ENCODE results near the gene TAGLN3. TPM values are rescaled to one million over a fixed set of nuclear protein-coding genes. Genes with fewer than 3 reads are reported as not detected.

The TAGLN3 gene
- total RNA-seq, 1 experiment from 2014 or later: not detected

GRCh38 chr3:112038863-112039262 is 40.1 kb downstream of the TAGLN3 start:
- ChIA-PET CTCF (interaction anchor here (0.9 kb wide), 1 partner anchor 25 kb away, joined by 8 read pairs; no protein-coding TSS in a partner anchor), POLR2A (interaction anchor here (1.1 kb wide), 1 partner anchor 60 kb away, joined by 5 read pairs; the partner anchor contains the start of gene ABHD10)
- BruUV-seq (replicated peaks): no TSS peak

GRCh38 chr3:112041321-112041720 is 42.6 kb downstream of the TAGLN3 start:
- Mint-ChIP-seq H3K9me3 (ENCODE audit: unreplicated experiment) (no peaks in the 10 kb centered on the region), H3K36me3 (ENCODE audit: insufficient read depth, unreplicated experiment) (no peaks in the 10 kb centered on the region), H3K27ac (ENCODE audit: unreplicated experiment) (no peak overlapping the region), H3K4me3 (ENCODE audit: unreplicated experiment) (no peak overlapping the region), H3K4me1 (ENCODE audit: low read depth, unreplicated experiment) (peaks cover 7% of the 10 kb centered on the region), H3K27me3 (ENCODE audit: insufficient read depth, unreplicated experiment) (no peaks in the 10 kb centered on the region)
- no peaks in the 10 kb centered on the region for H3K9me3 ChIP-seq
- no peaks in the 10 kb centered on the region for H3K36me3 ChIP-seq (ENCODE audit: control insufficient read depth, insufficient read depth, low read length)
- ChIA-PET POLR2A (no interaction called here), CTCF (interaction anchor here (0.6 to 1.3 kb wide), 2 partner anchors 52 to 304 kb away, joined by 3 to 5 read pairs; no protein-coding TSS in a partner anchor)
- intact Hi-C loops (cut with micrococcal nuclease; ENCODE audit: unreplicated experiment): loop anchor here (10.0 kb wide), 1 partner anchor 327 kb away; no protein-coding TSS in a partner anchor
- no TSS peak for BruUV-seq (replicated peaks)
- no peak overlapping the region for H3K4me3 ChIP-seq (ENCODE audit: low read depth, low read length)
- H3K27me3 ChIP-seq (replicated peaks; ENCODE audit: control insufficient read depth, insufficient read depth, low read length): no peaks in the 10 kb centered on the region
- peaks cover 9% of the 10 kb centered on the region; the same call in 1 of the 2 replicates for H3K4me1 ChIP-seq
- no peak for TF ChIP-seq CTCF (IDR thresholded peaks at IDR 0.05; ENCODE audit: insufficient read depth in 1 of 2, low read depth in 1 of 2, low read length in 1 of 2, severe bottlenecking in 1 of 2, unreplicated experiment in 1 of 2)
- no peak for DNase-seq

More at GRCh38 chr3:112038863-112039262, 40.1 kb downstream of the TAGLN3 start:
- Mint-ChIP-seq H3K36me3 (ENCODE audit: insufficient read depth, unreplicated experiment) (no peaks in the 10 kb centered on the region), H3K4me3 (ENCODE audit: unreplicated experiment) (no peak overlapping the region), H3K27me3 (ENCODE audit: insufficient read depth, unreplicated experiment) (no peaks in the 10 kb centered on the region), H3K9me3 (ENCODE audit: unreplicated experiment) (no peaks in the 10 kb centered on the region), H3K27ac (ENCODE audit: unreplicated experiment) (no peak overlapping the region), H3K4me1 (ENCODE audit: low read depth, unreplicated experiment) (peaks cover 7% of the 10 kb centered on the region)
- Histone ChIP-seq H3K4me1 (peaks cover 4% of the 10 kb centered on the region; the same call in 1 of the 2 replicates), H3K27me3 (replicated peaks; ENCODE audit: control insufficient read depth, insufficient read depth, low read length) (no peaks in the 10 kb centered on the region), H3K36me3 (ENCODE audit: control insufficient read depth, insufficient read depth, low read length) (no peaks in the 10 kb centered on the region), H3K9me3 (no peaks in the 10 kb centered on the region), H3K4me3 (ENCODE audit: low read depth, low read length) (no peak overlapping the region)
- TF ChIP-seq CTCF (IDR thresholded peaks at IDR 0.05; ENCODE audit: insufficient read depth in 1 of 2, low read depth in 1 of 2, low read length in 1 of 2, severe bottlenecking in 1 of 2, unreplicated experiment in 1 of 2): no peak
- DNase-seq: no peak
- intact Hi-C loops (cut with micrococcal nuclease; ENCODE audit: unreplicated experiment): no loop called here

- BruUV-seq (replicated peaks): no TSS peak
- Mint-ChIP-seq H3K27ac (ENCODE audit: unreplicated experiment) (no peak overlapping the region), H3K4me3 (ENCODE audit: unreplicated experiment) (no peak overlapping the region), H3K9me3 (ENCODE audit: unreplicated experiment) (no peaks in the 10 kb centered on the region), H3K27me3 (ENCODE audit: insufficient read depth, unreplicated experiment) (no peaks in the 10 kb centered on the region), H3K36me3 (ENCODE audit: insufficient read depth, unreplicated experiment) (no peaks in the 10 kb centered on the region), H3K4me1 (ENCODE audit: low read depth, unreplicated experiment) (peaks cover 7% of the 10 kb centered on the region)
- ChIA-PET POLR2A (interaction anchor here (1.0 kb wide), 1 partner anchor 64 kb away, joined by 5 read pairs; the partner anchor contains the start of gene ABHD10), CTCF (interaction anchor here (0.6 to 1.7 kb wide), 14 partner anchors 8 to 376 kb away, joined by 3 to 23 read pairs (median 4); partner anchors contain the start of genes ABHD10, PHLDB2 and TMPRSS7)
- H3K36me3 ChIP-seq (ENCODE audit: control insufficient read depth, insufficient read depth, low read length): no peaks in the 10 kb centered on the region
- DNase-seq: no peak
- no peaks in the 10 kb centered on the region for H3K27me3 ChIP-seq (replicated peaks; ENCODE audit: control insufficient read depth, insufficient read depth, low read length)
- no peaks in the 10 kb centered on the region for H3K9me3 ChIP-seq
- intact Hi-C loops (cut with micrococcal nuclease; ENCODE audit: unreplicated experiment): loop anchor here (1.0 to 10.0 kb wide), 3 partner anchors 42 to 328 kb away; no protein-coding TSS in a partner anchor
- peaks cover 9% of the 10 kb centered on the region; the same call in 1 of the 2 replicates for H3K4me1 ChIP-seq
- no peak overlapping the region for H3K4me3 ChIP-seq (ENCODE audit: low read depth, low read length)
- TF ChIP-seq CTCF (IDR thresholded peaks at IDR 0.05; ENCODE audit: insufficient read depth in 1 of 2, low read depth in 1 of 2, low read length in 1 of 2, severe bottlenecking in 1 of 2, unreplicated experiment in 1 of 2): no peak
Observed at GRCh38 chr3:112042842-112043280, 44.1 kb downstream of the TAGLN3 start.

Measured in Caco-2 (cell line).